H1 (cell line): ENCODE measurements around the gene PTPRR. TPM values are rescaled to one million over a fixed set of nuclear protein-coding genes. Genes with fewer than 3 reads are reported as not detected.

Source experiments
- CTCF ChIA-PET: fragments of 300-600 bp; sonication (Branson Sonifier 250); formaldehyde crosslinking; loops from one replicate; lab custom pipeline; 2021; ENCODE audit not compliant: partially characterized antibody; lab: Charles Lee
- POLR2A ChIA-PET: fragments of 300-600 bp; sonication (Branson Sonifier 250); formaldehyde crosslinking; loops from one replicate; lab custom pipeline; 2021; ENCODE audit warnings: inconsistent platforms; ENCODE audit not compliant: partially characterized antibody; lab: Charles Lee
- DNase-seq, 2 experiments: peaks; one replicate each; pipeline versions ENCODE4 v3.0.0 to v3.0.0-alpha.2; 2010 to 2022; ENCODE audit warnings: low spot score in 2 of 2, low read depth in 1 of 2, mixed read lengths in 1 of 2
- FAIRE-seq: peaks from 2 replicates; lab custom pipeline; 2011; peaks lifted over from hg19 to GRCh38; lab: Jason Lieb, UNC
- H2AFZ ChIP-seq: 2 replicates; pipeline ENCODE4 v1.8.1; 2012; ENCODE audit warnings: low read length, inconsistent platforms
- H2AK5ac ChIP-seq: 2 replicates; pipeline ENCODE4 v1.6.1; 2013; ENCODE audit warnings: low read depth, low read length
- H2BK120ac ChIP-seq: replicated peaks from 2 replicates; pipeline ENCODE3; 2013; ENCODE audit warnings: low read depth, low read length, inconsistent platforms
- H2BK12ac ChIP-seq: 2 replicates; pipeline ENCODE4 v1.6.1; 2013; ENCODE audit warnings: low read depth, low read length
- H2BK15ac ChIP-seq: 2 replicates; pipeline ENCODE4 v1.6.1; 2013; ENCODE audit warnings: low read length
- H2BK20ac ChIP-seq: 2 replicates; pipeline ENCODE4 v1.6.1; 2013; ENCODE audit warnings: low read length
- H2BK5ac ChIP-seq: 2 replicates; pipeline ENCODE4 v1.6.1; 2013; ENCODE audit warnings: low read depth, low read length
- H3K14ac ChIP-seq: 2 replicates; pipeline ENCODE4 v1.6.1; 2013; ENCODE audit warnings: inconsistent platforms; ENCODE audit not compliant: insufficient read length
- H3K18ac ChIP-seq: 2 replicates; pipeline ENCODE4 v1.6.1; 2013; ENCODE audit warnings: low read length; ENCODE audit errors: extremely low read depth
- H3K23ac ChIP-seq: 2 replicates; pipeline ENCODE4 v1.6.1; 2013; ENCODE audit warnings: inconsistent platforms; ENCODE audit not compliant: insufficient read length
- H3K23me2 ChIP-seq: 2 replicates; pipeline ENCODE4 v1.6.1; 2013; ENCODE audit warnings: low read depth, low read length
- H3K27ac ChIP-seq: 2 replicates; pipeline ENCODE4 v1.6.1; 2011; ENCODE audit warnings: low read depth, low read length, inconsistent platforms
- H3K27me3 ChIP-seq, 4 experiments: replicated peaks in 1 of 4; 1 replicate in 1 of 4; 2 replicates in 3 of 4; pipeline versions ENCODE4 v1.6.1 to v1.8.1; 2011 to 2013; ENCODE audit warnings: low read length in 3 of 4, mild to moderate bottlenecking in 3 of 4, inconsistent platforms in 2 of 4, mixed read lengths in 2 of 4, moderate library complexity in 1 of 4; ENCODE audit not compliant: control insufficient read depth in 3 of 4, insufficient read depth in 3 of 4; ENCODE audit errors: extremely low read depth in 1 of 4
- H3K36me3 ChIP-seq, 4 experiments: 2 replicates each; pipeline versions ENCODE4 v1.6.1 to v1.8.1; 2011 to 2013; ENCODE audit warnings: mild to moderate bottlenecking in 4 of 4, low read length in 3 of 4, moderate library complexity in 2 of 4, control low read depth in 1 of 4, inconsistent platforms in 1 of 4; ENCODE audit not compliant: insufficient read depth in 4 of 4, control insufficient read depth in 2 of 4
- H3K4ac ChIP-seq: replicated peaks from 2 replicates; pipeline ENCODE3; 2013; ENCODE audit warnings: low read length, low read depth, mixed read lengths, inconsistent platforms; ENCODE audit not compliant: insufficient read length
- H3K4me1 ChIP-seq, 4 experiments: replicated peaks in 1 of 4; 1 replicate in 1 of 4; 2 replicates in 3 of 4; pipeline versions ENCODE4 v1.6.1 to v1.8.1; 2011 to 2013; ENCODE audit warnings: low read length in 3 of 4, inconsistent platforms in 2 of 4, mixed read lengths in 1 of 4; ENCODE audit not compliant: insufficient read depth in 4 of 4, control insufficient read depth in 3 of 4
- H3K4me2 ChIP-seq, 2 experiments: 2 replicates each; pipeline versions ENCODE4 v1.6.1 to v1.8.1; 2011 to 2013; ENCODE audit warnings: low read depth in 2 of 2, low read length in 2 of 2, control low read depth in 1 of 2, inconsistent platforms in 1 of 2, mild to moderate bottlenecking in 1 of 2; ENCODE audit not compliant: insufficient read depth in 1 of 2
- H3K4me3 ChIP-seq, 4 experiments: fragments of 200-600, 300-600 bp in 1 of 4; sonication (generic), shearing (Covaris generic), sonication (Bioruptor Twin) in 1 of 4; 2 replicates each; pipeline versions ENCODE4 v1.5.1 to v1.8.1; 2011 to 2016; ENCODE audit warnings: low read length in 4 of 4, low read depth in 3 of 4, control low read depth in 2 of 4, inconsistent platforms in 2 of 4, mild to moderate bottlenecking in 2 of 4, mixed read lengths in 1 of 4, moderate library complexity in 1 of 4; ENCODE audit not compliant: insufficient read depth in 2 of 4; ENCODE audit errors: extremely low read depth in 1 of 4
- H3K56ac ChIP-seq: replicated peaks from 2 replicates; pipeline ENCODE3; 2013; ENCODE audit warnings: low read depth, mild to moderate bottlenecking, mixed read lengths, low read length, inconsistent platforms; ENCODE audit not compliant: insufficient read length
- H3K79me1 ChIP-seq: 2 replicates; pipeline ENCODE4 v1.6.1; 2013; ENCODE audit warnings: low read depth, low read length, control low read depth
- H3K79me2 ChIP-seq, 2 experiments: 2 replicates each; pipeline versions ENCODE4 v1.6.1 to v1.8.1; 2012 to 2013; ENCODE audit warnings: low read length in 2 of 2, mild to moderate bottlenecking in 2 of 2, inconsistent platforms in 1 of 2; ENCODE audit not compliant: insufficient read depth in 2 of 2, control insufficient read depth in 1 of 2
- H3K9ac ChIP-seq, 4 experiments: replicated peaks in 1 of 4; 1 replicate in 1 of 4; 2 replicates in 3 of 4; pipeline versions ENCODE4 v1.6.1 to v1.8.1; 2011 to 2013; ENCODE audit warnings: low read depth in 3 of 4, low read length in 3 of 4, control low read depth in 2 of 4, mild to moderate bottlenecking in 2 of 4, moderate library complexity in 2 of 4, inconsistent platforms in 1 of 4; ENCODE audit errors: extremely low read depth in 1 of 4
- H3K9me3 ChIP-seq, 2 experiments: 2 replicates each; pipeline versions ENCODE4 v1.6.1 to v1.8.1; 2012 to 2013; ENCODE audit warnings: mild to moderate bottlenecking in 2 of 2, moderate library complexity in 2 of 2, control low read depth in 1 of 2, inconsistent platforms in 1 of 2, low read depth in 1 of 2, low read length in 1 of 2, mixed read lengths in 1 of 2; ENCODE audit not compliant: insufficient read depth in 2 of 2
- H4K20me1 ChIP-seq, 2 experiments: replicated peaks in 1 of 2; 2 replicates each; pipeline versions ENCODE3 to v1.8.1; 2011 to 2013; ENCODE audit warnings: inconsistent platforms in 2 of 2, low read length in 2 of 2, mild to moderate bottlenecking in 1 of 2; ENCODE audit not compliant: insufficient read depth in 2 of 2, control insufficient read depth in 1 of 2
- H4K5ac ChIP-seq: 2 replicates; pipeline ENCODE4 v1.6.1; 2013; ENCODE audit warnings: low read length, low read depth, mixed read lengths, inconsistent platforms; ENCODE audit not compliant: insufficient read length
- H4K8ac ChIP-seq: 2 replicates; pipeline ENCODE4 v1.8.0; 2013; ENCODE audit warnings: mild to moderate bottlenecking, moderate library complexity, low read length, inconsistent platforms; ENCODE audit not compliant: insufficient read depth; ENCODE audit errors: extremely low read depth
- H4K91ac ChIP-seq: replicated peaks from 2 replicates; pipeline ENCODE3; 2013; ENCODE audit warnings: low read length, mixed read lengths, inconsistent platforms; ENCODE audit not compliant: insufficient read length
- CTBP2 ChIP-seq: IDR thresholded peaks from 2 replicates; pipeline ENCODE4 v1.7.0; 2011; ENCODE audit warnings: borderline replicate concordance, mild to moderate bottlenecking, moderate library complexity, mixed read lengths, low read length; ENCODE audit not compliant: insufficient read depth, insufficient read length
- SIRT6 ChIP-seq: IDR thresholded peaks from one replicate; pipeline ENCODE4 v1.7.1; 2012; ENCODE audit warnings: low read length, inconsistent platforms
- TBP ChIP-seq: IDR thresholded peaks from 2 replicates; pipeline ENCODE4 v1.6.1; 2011; ENCODE audit warnings: low read depth, low read length, improper control_type of control experiment
- WGBS, 2 experiments: shearing (Covaris generic) in 1 of 2; methylation state at CpG; one replicate each; pipeline versions ENCODE4 v1.1.6 to v1.1.7; 2013 to 2015; ENCODE audit warnings: low lambda C conversion rate in 2 of 2, mixed read lengths in 2 of 2, inconsistent platforms in 1 of 2, low coverage in 1 of 2, missing lambda C conversion rate in 1 of 2; ENCODE audit not compliant: insufficient replicate concordance in 2 of 2, insufficient coverage in 1 of 2, insufficient read length in 1 of 2; ENCODE audit errors: extremely low coverage in 1 of 2, missing lambda C conversion rate in 1 of 2; 5-methylcytosine and 5-hydroxymethylcytosine counted together
- polyA plus RNA-seq, 7 experiments: library from polyadenylated mRNA; depleted of rRNA in 3 of 7; stranded (reverse) in 5 of 7; unstranded in 2 of 7; fragments of >200 nt in 5 of 7; fragments of 200-250 nt in 2 of 7; gene quantifications; 1 replicate in 5 of 7; 2 replicates in 1 of 7; 4 replicates in 1 of 7; pipeline versions ENCODE4 v1.2.1 to v1.2.3, GENCODE V29; 2011 to 2013; ENCODE audit warnings: missing spikeins in 2 of 7, mixed read lengths in 2 of 7
- total RNA-seq: library from RNA; stranded (reverse); fragmentation: NEBNext Ultra II Directional; extraction: Animal tissue kit (Norgen Biotek cat#: 25700); gene quantifications from 2 replicates; pipeline ENCODE4 v1.2.1, GENCODE V29; 2021

The PTPRR gene
- total and polyA plus RNA-seq, 2 of the 8 experiments (the other 6 are each of a cell fraction or from before 2014, with no cell fraction given): 0.07 to 0.35 TPM

DNA sequence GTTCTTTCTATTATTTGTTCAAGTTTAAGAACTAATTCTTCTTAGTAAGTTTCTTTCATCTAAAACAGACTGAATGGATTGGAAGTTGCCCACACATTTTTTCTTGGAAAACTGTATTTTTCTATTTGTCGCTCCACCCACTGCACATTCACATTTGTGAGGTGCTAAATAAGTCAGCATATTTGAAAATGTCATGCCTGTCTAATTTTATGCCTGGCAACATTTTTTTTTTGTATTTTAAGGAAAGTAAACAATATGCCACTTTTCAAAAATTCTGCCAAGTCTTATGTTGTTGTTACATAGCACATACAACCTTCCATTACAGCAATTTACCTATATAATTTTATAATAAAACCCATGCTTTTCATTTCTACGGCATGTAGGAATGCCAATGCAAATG is 170.6 kb downstream of the PTPRR start:
- H3K18ac ChIP-seq: no peak overlapping the region
- H4K8ac ChIP-seq: no peak overlapping the region
- TF ChIP-seq SIRT6 (no peak), TBP (no peak), CTBP2 (no peak)

More for the DNA sequence above, 170.6 kb downstream of the PTPRR start:
- H2AFZ ChIP-seq: no peak overlapping the region
- FAIRE-seq: no peak
- H3K27ac ChIP-seq: no peak overlapping the region
- no peak overlapping the region for H2AK5ac ChIP-seq
- H2BK20ac ChIP-seq: no peak overlapping the region
- no peak overlapping the region for H2BK15ac ChIP-seq
- H3K23me2 ChIP-seq: no peaks in the 10 kb centered on the region; the same call in 1 of the 2 replicates
- H2BK120ac ChIP-seq: no peak overlapping the region
- H4K5ac ChIP-seq: no peak overlapping the region
- H3K9ac ChIP-seq: no peak overlapping the region
- no peaks in the 10 kb centered on the region for H3K79me1 ChIP-seq
- no peak overlapping the region for H2BK5ac ChIP-seq
- H4K20me1 ChIP-seq: no peaks in the 10 kb centered on the region
- H3K4me3 ChIP-seq: no peak overlapping the region
- H3K27me3 ChIP-seq: peaks cover 0 to 1% (median 0%) of the 10 kb centered on the region in 4 experiments; a peak in 1 of 7 replicates
- POLR2A ChIA-PET: no interaction called here
- no peak overlapping the region for H3K4ac ChIP-seq
- WGBS, 2 experiments: 93% methylated on average over 2 of the region's 2 CpGs; no CpG with 5 or more reads in 1 of the 2 experiments
- no peak for DNase-seq
- no peak overlapping the region for H3K4me2 ChIP-seq
- H3K9me3 ChIP-seq: no peaks in the 10 kb centered on the region
- CTCF ChIA-PET: interaction anchor here (1.2 to 1.3 kb wide), 2 partner anchors 18 to 666 kb away, joined by 3 to 5 read pairs; no protein-coding TSS in a partner anchor
- no peak overlapping the region for H2BK12ac ChIP-seq
- H3K79me2 ChIP-seq: no peaks in the 10 kb centered on the region
- H3K36me3 ChIP-seq: no peaks in the 10 kb centered on the region
- no peak overlapping the region for H3K14ac ChIP-seq
- no peak overlapping the region for H4K91ac ChIP-seq
- H3K56ac ChIP-seq: no peak overlapping the region
- H3K4me1 ChIP-seq: no peaks in the 10 kb centered on the region
- no peak overlapping the region for H3K23ac ChIP-seq
